Endothelial cell (in vitro differentiated cells): ENCODE measurements around the gene EML3. TPM values are rescaled to one million over a fixed set of nuclear protein-coding genes. Genes with fewer than 3 reads are reported as not detected.

Source experiments
- DNase-seq: peaks from one replicate; pipeline ENCODE4 v3.0.0; 2021; ENCODE audit warnings: low spot score
- H3K27ac Mint-ChIP-seq: one replicate; pipeline ENCODE4 v1.8.0; 2021; ENCODE audit warnings: mixed read lengths, inconsistent platforms; ENCODE audit not compliant: unreplicated experiment
- H3K27me3 Mint-ChIP-seq: one replicate; pipeline ENCODE4 v1.8.0; 2021; ENCODE audit warnings: mild to moderate bottlenecking, moderate library complexity, mixed read lengths, inconsistent platforms; ENCODE audit not compliant: unreplicated experiment
- H3K36me3 Mint-ChIP-seq: one replicate; pipeline ENCODE4 v1.8.0; 2021; ENCODE audit warnings: mild to moderate bottlenecking, low read depth, mixed read lengths, inconsistent platforms; ENCODE audit not compliant: unreplicated experiment
- H3K4me1 Mint-ChIP-seq: one replicate; pipeline ENCODE4 v1.8.0; 2021; ENCODE audit warnings: mild to moderate bottlenecking, mixed read lengths, inconsistent platforms; ENCODE audit not compliant: unreplicated experiment
- H3K4me3 Mint-ChIP-seq: one replicate; pipeline ENCODE4 v1.8.0; 2021; ENCODE audit warnings: mild to moderate bottlenecking, mixed read lengths, inconsistent platforms; ENCODE audit not compliant: unreplicated experiment
- H3K9me3 Mint-ChIP-seq: one replicate; pipeline ENCODE4 v1.8.0; 2021; ENCODE audit warnings: mixed read lengths, inconsistent platforms; ENCODE audit not compliant: unreplicated experiment
- total RNA-seq: library from RNA; stranded (reverse); fragmentation: NEBNext Ultra II Directional; extraction: Animal tissue kit (Norgen Biotek cat#: 25700); gene quantifications from one replicate; pipeline ENCODE4 v1.2.1, GENCODE V29; 2021; ENCODE audit not compliant: unreplicated experiment
- TF ChIP-seq, protein P1 (sequence below): fragments of 200-600 bp; sonication (generic); IDR thresholded peaks from one replicate; pipeline ENCODE4 v1.5.0; 2021; ENCODE audit warnings: antibody characterized with exemption; ENCODE audit not compliant: unreplicated experiment

EML3 gene
- total RNA-seq, 1 donor from 2014 or later = 98.6 TPM

DNA sequence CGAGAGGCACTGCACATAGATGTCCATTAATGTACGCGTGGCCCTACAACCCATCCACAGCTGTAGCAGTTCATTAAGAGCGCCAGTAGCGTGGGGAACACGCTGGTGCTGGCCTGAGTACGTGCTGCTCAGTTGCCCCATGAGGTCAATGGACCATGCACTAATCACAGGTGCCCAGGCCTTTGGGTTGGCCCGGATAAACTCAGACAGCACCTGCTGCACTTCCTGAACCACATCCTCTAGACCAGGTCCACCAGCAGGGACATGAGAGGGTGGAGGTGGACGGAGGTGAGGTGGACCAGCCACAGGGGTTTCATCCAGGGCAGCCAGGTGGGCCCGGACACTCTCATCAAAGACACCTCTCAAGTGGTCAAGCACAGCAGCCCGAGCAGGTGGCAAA, 36.9 kb upstream of the EML3 start:
- DNase-seq = no peak
- no peak overlapping the region for H3K4me3 Mint-ChIP-seq
- TF ChIP-seq, protein P1, sequence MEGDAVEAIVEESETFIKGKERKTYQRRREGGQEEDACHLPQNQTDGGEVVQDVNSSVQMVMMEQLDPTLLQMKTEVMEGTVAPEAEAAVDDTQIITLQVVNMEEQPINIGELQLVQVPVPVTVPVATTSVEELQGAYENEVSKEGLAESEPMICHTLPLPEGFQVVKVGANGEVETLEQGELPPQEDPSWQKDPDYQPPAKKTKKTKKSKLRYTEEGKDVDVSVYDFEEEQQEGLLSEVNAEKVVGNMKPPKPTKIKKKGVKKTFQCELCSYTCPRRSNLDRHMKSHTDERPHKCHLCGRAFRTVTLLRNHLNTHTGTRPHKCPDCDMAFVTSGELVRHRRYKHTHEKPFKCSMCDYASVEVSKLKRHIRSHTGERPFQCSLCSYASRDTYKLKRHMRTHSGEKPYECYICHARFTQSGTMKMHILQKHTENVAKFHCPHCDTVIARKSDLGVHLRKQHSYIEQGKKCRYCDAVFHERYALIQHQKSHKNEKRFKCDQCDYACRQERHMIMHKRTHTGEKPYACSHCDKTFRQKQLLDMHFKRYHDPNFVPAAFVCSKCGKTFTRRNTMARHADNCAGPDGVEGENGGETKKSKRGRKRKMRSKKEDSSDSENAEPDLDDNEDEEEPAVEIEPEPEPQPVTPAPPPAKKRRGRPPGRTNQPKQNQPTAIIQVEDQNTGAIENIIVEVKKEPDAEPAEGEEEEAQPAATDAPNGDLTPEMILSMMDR = no peak
- H3K36me3 Mint-ChIP-seq = peaks cover 25% of the 10 kb centered on the region
- no peak overlapping the region for H3K27ac Mint-ChIP-seq
- H3K9me3 Mint-ChIP-seq = no peaks in the 10 kb centered on the region
- H3K27me3 Mint-ChIP-seq = peaks cover 19% of the 10 kb centered on the region
- H3K4me1 Mint-ChIP-seq = peaks cover 22% of the 10 kb centered on the region

DNA sequence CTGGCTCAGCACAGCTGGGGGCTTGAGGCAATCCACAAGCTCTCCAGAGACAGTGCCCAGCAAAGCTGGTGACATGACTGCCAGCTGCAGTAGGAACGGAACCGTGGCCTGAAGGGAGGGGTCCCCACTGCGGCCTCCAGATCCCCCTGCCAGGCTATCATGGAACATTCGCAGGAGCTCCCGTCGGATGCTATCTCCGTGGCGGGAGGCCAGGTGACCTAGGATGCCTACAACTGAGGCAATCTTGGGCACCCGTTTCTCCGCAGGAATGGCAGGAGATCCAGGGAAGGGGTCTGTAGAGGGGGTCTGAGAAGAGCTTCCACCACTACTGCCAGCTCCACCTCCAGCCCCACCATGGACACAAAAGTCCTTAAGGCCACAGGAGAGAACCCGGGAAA, 36.4 kb upstream of the EML3 start:
- H3K27me3 Mint-ChIP-seq = peaks cover 14% of the 10 kb centered on the region
- H3K4me3 Mint-ChIP-seq = no peak overlapping the region
- H3K4me1 Mint-ChIP-seq = peaks cover 22% of the 10 kb centered on the region
- TF ChIP-seq, protein P1 = no peak
- H3K9me3 Mint-ChIP-seq = no peaks in the 10 kb centered on the region
- peaks cover 28% of the 10 kb centered on the region for H3K36me3 Mint-ChIP-seq
- no peak overlapping the region for H3K27ac Mint-ChIP-seq
- no peak for DNase-seq

DNA sequence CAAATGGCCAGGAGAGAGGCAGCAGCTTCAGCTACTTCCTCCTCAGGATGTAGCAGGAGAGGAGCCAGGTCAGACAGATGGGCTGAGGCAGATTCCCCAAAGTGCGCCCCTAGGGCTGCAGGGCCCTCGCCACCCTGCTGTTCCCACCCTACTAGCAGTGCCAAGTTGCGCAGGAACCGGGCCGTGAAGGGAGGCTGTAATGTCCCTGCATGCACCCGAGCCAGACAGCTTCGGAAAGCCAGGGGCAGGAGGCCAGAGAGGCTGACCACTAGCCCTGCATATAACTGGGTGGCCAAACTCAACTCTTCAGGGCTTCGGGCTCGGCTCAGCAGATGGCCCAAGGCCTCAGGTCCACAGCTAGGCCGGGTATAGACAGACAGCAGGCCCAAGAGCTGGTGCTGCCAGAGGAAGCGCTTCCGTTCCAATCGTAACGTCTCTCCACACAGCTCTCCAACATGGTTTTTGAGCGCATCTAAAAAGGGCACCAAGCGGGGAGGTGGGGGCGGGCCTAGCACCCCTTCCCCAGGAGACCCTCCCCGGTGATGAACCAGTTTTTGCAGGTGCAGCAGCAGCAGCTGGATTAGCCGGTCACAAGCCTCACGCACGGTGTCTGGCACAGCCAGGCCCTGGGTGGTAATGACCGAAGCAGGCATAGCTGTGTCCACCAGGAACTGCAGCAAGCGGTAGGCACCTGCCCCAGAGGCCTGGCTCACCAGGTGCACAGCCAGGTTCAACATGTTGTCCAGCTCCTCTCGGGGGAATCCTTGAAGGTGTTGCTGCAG, 35.8 kb upstream of the EML3 start:
- Mint-ChIP-seq H3K9me3 (no peaks in the 10 kb centered on the region), H3K27me3 (peaks cover 14% of the 10 kb centered on the region), H3K4me3 (no peak overlapping the region), H3K4me1 (peaks cover 22% of the 10 kb centered on the region), H3K36me3 (peaks cover 28% of the 10 kb centered on the region), H3K27ac (no peak overlapping the region)
- TF ChIP-seq, protein P1 = no peak
- DNase-seq = no peak

DNA sequence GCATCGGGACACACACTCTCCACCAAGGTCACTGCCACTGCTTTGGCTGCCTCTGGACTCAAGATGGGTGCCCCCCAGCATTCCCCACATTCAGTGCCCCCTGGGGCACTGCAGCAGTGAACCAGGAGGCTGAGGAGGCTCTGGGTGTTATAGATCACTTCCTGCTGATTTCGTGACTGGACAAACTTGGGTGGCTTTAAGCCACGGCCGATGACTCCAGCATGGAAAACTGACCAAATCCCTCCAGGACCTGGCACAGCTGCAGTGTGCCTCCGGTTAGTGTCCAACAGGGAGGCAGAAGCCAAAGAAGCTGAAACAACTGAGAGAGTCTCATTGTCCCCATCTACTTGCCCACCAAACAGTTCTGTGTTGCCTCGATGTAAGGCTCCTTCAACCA, 35.0 kb upstream of the EML3 start:
- Mint-ChIP-seq H3K27ac (no peak overlapping the region), H3K27me3 (peaks cover 14% of the 10 kb centered on the region)

More for the DNA sequence above, 35.0 kb upstream of the EML3 start:
- Mint-ChIP-seq H3K9me3 (no peaks in the 10 kb centered on the region), H3K4me1 (peaks cover 19% of the 10 kb centered on the region), H3K36me3 (peaks cover 33% of the 10 kb centered on the region), H3K4me3 (peak overlapping the region; percentile 42)
- no peak for DNase-seq
- TF ChIP-seq, protein P1 = no peak
